SK-N-MC (cell line): Measurements from ENCODE around the gene TXNL1.

Experiments
- EZH2 ChIP-seq: fragments of 200-600 bp; sonication (generic); IDR thresholded peaks from one replicate; pipeline ENCODE4 v1.6.1; 2017; ENCODE audit warnings: antibody characterized with exemption
- POLR2AphosphoS5 ChIP-seq: IDR thresholded peaks from 2 replicates; pipeline ENCODE4 v1.6.1; 2012; ENCODE audit warnings: mild to moderate bottlenecking, low read depth, low read length, borderline replicate concordance

GRCh38 chr18:56660655-56661054 lies 22.3 kb upstream of the TXNL1 start:
- TF ChIP-seq POLR2AphosphoS5 = no peak
- no peak for TF ChIP-seq EZH2
